Lung (tissue), 12 donors: Measurements from ENCODE around the gene SLC12A5. TPM values are rescaled to one million over a fixed set of nuclear protein-coding genes. Genes with fewer than 3 reads are reported as not detected.

ENCODE experiments used
- ATAC-seq: fragments of 200-7000 bp; cut with Tn5 transposase; one replicate; pipeline ENCODE4 v1.9.1; 2020; ENCODE audit warnings: moderate number of reproducible peaks; ENCODE audit not compliant: insufficient read depth, low FRiP score
- DNase-seq, 3 donors: peaks; one replicate each; pipeline ENCODE4 v3.0.0-alpha.2; 2013 to 2017
- H3K27ac ChIP-seq, 2 donors: one replicate each; pipeline ENCODE4 v1.5.1; 2013; ENCODE audit warnings: mild to moderate bottlenecking in 2 of 2, moderate library complexity in 2 of 2, control low read depth in 1 of 2, inconsistent platforms in 1 of 2, low read depth in 1 of 2, low read length in 1 of 2
- H3K27me3 ChIP-seq, 3 donors: one replicate each; pipeline ENCODE4 v1.5.1; 2013; ENCODE audit warnings: low read length in 2 of 3; ENCODE audit not compliant: control insufficient read depth in 3 of 3, insufficient read depth in 3 of 3
- H3K36me3 ChIP-seq, 4 donors: one replicate each; pipeline ENCODE4 v1.5.1; 2013; ENCODE audit warnings: low read length in 4 of 4, mild to moderate bottlenecking in 1 of 4, moderate library complexity in 1 of 4; ENCODE audit not compliant: control insufficient read depth in 4 of 4, insufficient read depth in 4 of 4
- H3K4me1 ChIP-seq, 5 donors: one replicate each; pipeline ENCODE4 v1.5.1; 2013; ENCODE audit warnings: low read length in 5 of 5, mild to moderate bottlenecking in 2 of 5, moderate library complexity in 1 of 5; ENCODE audit not compliant: control insufficient read depth in 5 of 5, insufficient read depth in 5 of 5
- H3K4me3 ChIP-seq: one replicate; pipeline ENCODE4 v1.5.1; 2013; ENCODE audit warnings: mild to moderate bottlenecking, control low read depth, moderate library complexity
- H3K9ac ChIP-seq, 2 donors: one replicate each; pipeline ENCODE4 v1.5.1; 2013; ENCODE audit warnings: low read length in 2 of 2, control low read depth in 1 of 2; ENCODE audit not compliant: insufficient read depth in 1 of 2
- H3K9me3 ChIP-seq, 4 donors: one replicate each; pipeline ENCODE4 v1.5.1; 2013; ENCODE audit warnings: low read length in 3 of 4, mild to moderate bottlenecking in 1 of 4, moderate library complexity in 1 of 4; ENCODE audit not compliant: control insufficient read depth in 4 of 4, insufficient read depth in 3 of 4
- CTCF ChIP-seq: IDR thresholded peaks from 2 replicates; pipeline ENCODE4 v1.5.1; 2012; ENCODE audit warnings: mild to moderate bottlenecking; ENCODE audit errors: control extremely low read depth, extremely low read depth
- WGBS, 2 donors: extraction: QIAGEN DNeasy Blood & Tissue Kit; methylation state at CpG; one replicate each; pipeline ENCODE4 v1.1.7; 2013; 5-methylcytosine and 5-hydroxymethylcytosine counted together
- polyA plus RNA-seq, 2 donors: library from polyadenylated mRNA; stranded (reverse); fragments of 200-250 nt; gene quantifications; one replicate each; pipeline ENCODE4 v1.2.1, GENCODE V29; 2013
- total RNA-seq, 2 donors: library from RNA; depleted of rRNA in 1 of 2; stranded (reverse); fragments of >200 nt in 1 of 2; gene quantifications; one replicate each; pipeline ENCODE4 v1.2.1, GENCODE V29; 2014 to 2021
- donor health status: control.
- donor health status: control.
- donor health status: Bipolar disorder and iron deficiency.
- donor health status: healthy.
- donor health status: DM: yes; HTN: yes; CAD: no.

Gene SLC12A5
- total and polyA plus RNA-seq, 4 donors, result 0.52 TPM; not detected in 3

GRCh38 chr20:46077642-46078305, 48.8 kb downstream of the SLC12A5 start:
- H3K27ac ChIP-seq, result no peak overlapping the region
- no peak for ATAC-seq
- no peaks in the 10 kb centered on the region for H3K27me3 ChIP-seq
- no peak for TF ChIP-seq CTCF
- H3K4me1 ChIP-seq, result peaks cover 0 to 10% (median 2%) of the 10 kb centered on the region in 5 donors
- no peak overlapping the region for H3K9ac ChIP-seq
- DNase-seq, result no peak
- H3K4me3 ChIP-seq, result no peak overlapping the region
- H3K9me3 ChIP-seq, result no peaks in the 10 kb centered on the region
- WGBS, 2 donors, result 95% methylated on average over 8 of the region's 8 CpGs
- peaks cover 23 to 39% (median 26%) of the 10 kb centered on the region in 4 donors for H3K36me3 ChIP-seq

GRCh38 chr20:46078954-46079353, 49.9 kb downstream of the SLC12A5 start:
- Histone ChIP-seq H3K9me3 (no peaks in the 10 kb centered on the region), H3K27me3 (no peaks in the 10 kb centered on the region), H3K27ac (no peak overlapping the region), H3K9ac (no peak overlapping the region), H3K36me3 (peaks cover 23 to 31% (median 26%) of the 10 kb centered on the region in 4 donors), H3K4me1 (peaks cover 0 to 11% (median 5%) of the 10 kb centered on the region in 5 donors), H3K4me3 (no peak overlapping the region)
- no peak for ATAC-seq
- 80 to 86% methylated on average over 7 of the region's 7 CpGs for WGBS, 2 donors
- no peak for TF ChIP-seq CTCF
- no peak for DNase-seq

- 82 to 97% methylated on average over 1 of the region's 1 CpG for WGBS, 2 donors
- H3K4me1 ChIP-seq, result peaks cover 5 to 31% (median 14%) of the 10 kb centered on the region in 5 donors
Observed at GRCh38 chr20:46081074-46081473, 52.1 kb downstream of the SLC12A5 start.

More at GRCh38 chr20:46081074-46081473, 52.1 kb downstream of the SLC12A5 start:
- Histone ChIP-seq H3K9me3 (no peaks in the 10 kb centered on the region), H3K36me3 (peaks cover 9 to 18% (median 16%) of the 10 kb centered on the region in 4 donors), H3K4me3 (no peak overlapping the region), H3K27me3 (no peaks in the 10 kb centered on the region), H3K9ac (no peak overlapping the region), H3K27ac (no peak overlapping the region)
- DNase-seq (no peak), ATAC-seq (no peak)
- TF ChIP-seq CTCF, result no peak
